OCI-LY1 (cell line): Measurements from ENCODE around the gene GNAS.

Experiments
- H2AFZ ChIP-seq: fragments of 200-600 bp; sonication (generic), shearing (Covaris generic); 2 replicates; pipeline ENCODE4 v1.6.0; 2014; ENCODE audit warnings: antibody characterized with exemption, mild to moderate bottlenecking, low read length
- H3F3A ChIP-seq: fragments of 200-600 bp; sonication (generic), shearing (Covaris generic); 2 replicates; pipeline ENCODE4 v1.6.0; 2014; ENCODE audit warnings: mild to moderate bottlenecking, antibody characterized with exemption, low read length, moderate library complexity; ENCODE audit not compliant: insufficient read depth
- H3K27ac ChIP-seq: fragments of 200-600 bp; sonication (generic); 2 replicates; pipeline ENCODE4 v1.5.1; 2014; ENCODE audit warnings: low read length, mixed run types, mild to moderate bottlenecking, low read depth; ENCODE audit not compliant: poor library complexity, severe bottlenecking
- H3K27me3 ChIP-seq: fragments of 200-600 bp; sonication (generic); 2 replicates; pipeline ENCODE4 v1.6.0; 2014; ENCODE audit warnings: antibody characterized with exemption, mild to moderate bottlenecking, low read length, moderate library complexity; ENCODE audit not compliant: insufficient read depth
- H3K36me3 ChIP-seq: fragments of 200-600 bp; sonication (generic); 2 replicates; pipeline ENCODE4 v1.6.1; 2014; ENCODE audit warnings: mild to moderate bottlenecking, antibody characterized with exemption, low read length, moderate library complexity, mixed read lengths; ENCODE audit not compliant: insufficient read depth
- H3K4me1 ChIP-seq: fragments of 200-600 bp; sonication (generic); 2 replicates; pipeline ENCODE4 v1.5.1; 2014; ENCODE audit warnings: mild to moderate bottlenecking, low read length, moderate library complexity; ENCODE audit not compliant: insufficient read depth, severe bottlenecking
- H3K4me2 ChIP-seq: fragments of 200-600 bp; sonication (generic), shearing (Covaris generic); 2 replicates; pipeline ENCODE4 v1.6.1; 2014; ENCODE audit warnings: low read length
- H3K4me3 ChIP-seq: fragments of 200-600 bp; sonication (generic); 2 replicates; pipeline ENCODE4 v1.5.1; 2014; ENCODE audit warnings: low read length, low read depth, mild to moderate bottlenecking, mixed read lengths; ENCODE audit not compliant: poor library complexity, severe bottlenecking
- H3K79me2 ChIP-seq: fragments of 200-600 bp; shearing (Covaris generic); 2 replicates; pipeline ENCODE4 v1.6.1; 2016; ENCODE audit warnings: mixed run types, low read length, mixed read lengths; ENCODE audit not compliant: insufficient read depth
- H3K9ac ChIP-seq: fragments of 200-600 bp; sonication (generic), shearing (Covaris generic); 2 replicates; pipeline ENCODE4 v1.6.1; 2014; ENCODE audit warnings: mild to moderate bottlenecking, low read length, mixed read lengths
- H3K9me2 ChIP-seq: fragments of 200-600 bp; sonication (generic), shearing (Covaris generic); 2 replicates; pipeline ENCODE4 v1.6.1; 2014; ENCODE audit warnings: low read depth, mild to moderate bottlenecking, low read length, mixed read lengths
- H3K9me3 ChIP-seq: fragments of 200-600 bp; shearing (Covaris generic); 2 replicates; pipeline ENCODE4 v1.6.1; 2014; ENCODE audit warnings: low read length, mixed read lengths
- H4K20me1 ChIP-seq: fragments of 200-600 bp; sonication (generic), shearing (Covaris generic); 2 replicates; pipeline ENCODE4 v1.6.0; 2016; ENCODE audit warnings: mild to moderate bottlenecking, low read length; ENCODE audit not compliant: insufficient read depth
- CTCF ChIP-seq: fragments of 200-600 bp; sonication (generic), shearing (Covaris generic); IDR thresholded peaks from 2 replicates; pipeline ENCODE4 v1.5.1; 2017; ENCODE audit warnings: mild to moderate bottlenecking, antibody characterized with exemption, low read length, moderate library complexity, mixed read lengths
- EZH2 ChIP-seq: fragments of 200-600 bp; sonication (generic), shearing (Covaris generic); IDR thresholded peaks from 2 replicates; pipeline ENCODE4 v1.8.0; 2017; ENCODE audit warnings: borderline replicate concordance, mixed run types, mild to moderate bottlenecking, antibody characterized with exemption, low read length, moderate library complexity, mixed read lengths

GNAS gene

DNA sequence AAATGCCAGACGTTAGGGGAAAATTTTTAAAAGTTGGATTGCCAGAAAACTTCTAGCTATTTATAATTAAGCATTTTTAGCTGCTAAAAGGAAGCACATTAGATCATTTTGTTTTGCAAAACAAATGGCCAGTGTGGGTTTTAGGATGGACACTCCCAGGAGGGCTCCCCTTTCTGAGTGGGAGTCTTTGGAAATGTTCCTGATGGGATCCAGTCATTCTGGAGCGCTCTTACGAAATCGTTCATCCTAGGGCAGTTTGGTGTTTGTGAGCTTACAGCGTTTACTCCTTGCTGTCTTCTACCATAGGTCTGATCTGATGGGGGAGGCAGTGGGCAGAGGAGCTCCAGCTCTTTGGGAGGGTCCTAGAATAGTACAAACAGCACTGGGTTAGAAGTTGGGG is 14.7 kb downstream of the GNAS start:
- TF ChIP-seq CTCF = no peak
- TF ChIP-seq EZH2 = no peak
- H3K27ac ChIP-seq = no peak overlapping the region

DNA sequence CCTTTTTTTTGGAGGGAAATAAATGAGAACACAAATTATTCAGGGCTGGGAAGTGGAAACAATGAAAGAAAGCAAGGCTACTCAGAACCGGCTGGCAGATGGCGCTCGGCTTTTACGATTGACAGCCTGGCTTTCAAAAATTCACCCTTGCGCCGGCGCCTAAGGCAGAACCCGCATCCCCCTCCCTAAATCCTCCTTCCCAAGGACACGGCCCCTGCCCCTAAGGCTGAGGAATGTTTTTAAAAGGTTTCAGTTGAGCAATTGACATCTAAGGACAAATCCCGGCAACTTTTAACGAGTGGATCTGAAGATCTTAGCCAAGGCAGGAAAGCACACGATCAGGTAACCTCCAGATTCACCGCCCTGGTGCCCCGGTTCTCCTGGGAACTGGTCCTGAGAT is 16.3 kb downstream of the GNAS start:
- no peak overlapping the region for H3K4me3 ChIP-seq
- TF ChIP-seq EZH2 (no peak), CTCF (peak; percentile 60)
- no peak overlapping the region for H3K4me2 ChIP-seq
- H3K27me3 ChIP-seq = no peaks in the 10 kb centered on the region
- H3K9me2 ChIP-seq = no peaks in the 10 kb centered on the region
- no peaks in the 10 kb centered on the region for H3K4me1 ChIP-seq
- no peak overlapping the region for H3K27ac ChIP-seq
- H3K36me3 ChIP-seq = no peaks in the 10 kb centered on the region
- H3K79me2 ChIP-seq = no peaks in the 10 kb centered on the region
- H3F3A ChIP-seq = no peaks in the 10 kb centered on the region
- H2AFZ ChIP-seq = no peak overlapping the region
- H3K9me3 ChIP-seq = no peaks in the 10 kb centered on the region
- no peaks in the 10 kb centered on the region for H4K20me1 ChIP-seq
- no peak overlapping the region for H3K9ac ChIP-seq

More for the DNA sequence above, 14.7 kb downstream of the GNAS start:
- Histone ChIP-seq H3K9ac (no peak overlapping the region), H3K4me3 (no peak overlapping the region), H3F3A (no peaks in the 10 kb centered on the region), H3K79me2 (no peaks in the 10 kb centered on the region), H2AFZ (no peak overlapping the region), H3K36me3 (no peaks in the 10 kb centered on the region), H3K4me2 (no peak overlapping the region), H3K27me3 (no peaks in the 10 kb centered on the region), H3K9me3 (no peaks in the 10 kb centered on the region), H3K4me1 (no peaks in the 10 kb centered on the region), H3K9me2 (no peaks in the 10 kb centered on the region), H4K20me1 (no peaks in the 10 kb centered on the region)

GRCh38 chr20:58869662-58870227 is 17.2 kb downstream of the GNAS start:
- Histone ChIP-seq H3K4me2 (no peak overlapping the region), H4K20me1 (no peaks in the 10 kb centered on the region), H3K9me2 (no peaks in the 10 kb centered on the region), H3K27me3 (no peaks in the 10 kb centered on the region), H3K4me1 (no peaks in the 10 kb centered on the region), H3F3A (no peaks in the 10 kb centered on the region), H3K27ac (no peak overlapping the region), H3K4me3 (no peak overlapping the region), H3K9ac (no peak overlapping the region), H3K36me3 (no peaks in the 10 kb centered on the region), H2AFZ (no peak overlapping the region), H3K79me2 (no peaks in the 10 kb centered on the region), H3K9me3 (no peaks in the 10 kb centered on the region)
- TF ChIP-seq CTCF (no peak), EZH2 (no peak)
